ENCODE measurements around the gene EHD2.
"Not testable (repeated sequence)": the region's sequence is repeated elsewhere in the genome, so short reads cannot be mapped to it uniquely, and the experiment has no call there.

DNA sequence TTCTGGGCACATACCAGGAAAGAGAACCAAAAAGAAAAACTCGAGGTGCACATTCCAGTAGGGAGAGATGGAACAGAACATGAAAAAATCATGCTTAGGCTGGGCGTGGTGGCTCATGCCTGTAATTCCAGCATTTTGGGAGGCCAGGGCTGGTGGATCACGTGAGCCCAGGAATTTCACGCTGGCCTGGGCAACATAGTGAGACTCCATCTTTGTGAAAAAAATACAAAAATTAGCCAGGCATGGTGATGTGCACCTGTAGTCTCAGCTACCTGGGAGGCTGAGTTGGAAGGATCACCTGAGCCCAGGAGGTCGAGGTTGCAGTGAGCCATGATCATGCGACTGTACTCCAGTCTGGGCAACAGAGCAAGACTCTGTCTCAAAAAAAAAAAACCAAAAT is 58.1 kb downstream of the EHD2 start:
- not testable (repeated sequence) for TF ChIP-seq HMGA1 (CRISPR knock-in tag; conservative IDR thresholded peaks at IDR 0.05); SMAD1 (CRISPR knock-in tag; IDR thresholded peaks at IDR 0.05; ENCODE audit: borderline replicate concordance, low read depth); JUN (CRISPR knock-in tag; IDR thresholded peaks at IDR 0.05); KDM1A (CRISPR knock-in tag; IDR thresholded peaks at IDR 0.05); IRF1 (CRISPR knock-in tag; IDR thresholded peaks at IDR 0.05; ENCODE audit: low read depth); PITX1 (CRISPR knock-in tag; IDR thresholded peaks at IDR 0.05); SMC3 (IDR thresholded peaks at IDR 0.05; ENCODE audit: low read length); ZSCAN20 (CRISPR knock-in tag; IDR thresholded peaks at IDR 0.05; ENCODE audit: borderline replicate concordance); ZSCAN25 (CRISPR knock-in tag; IDR thresholded peaks at IDR 0.05); KLF15 (CRISPR knock-in tag; IDR thresholded peaks at IDR 0.05; ENCODE audit: borderline replicate concordance); RERE (CRISPR knock-in tag; IDR thresholded peaks at IDR 0.05; ENCODE audit: low read depth)
- TF ChIP-seq, protein P1, sequence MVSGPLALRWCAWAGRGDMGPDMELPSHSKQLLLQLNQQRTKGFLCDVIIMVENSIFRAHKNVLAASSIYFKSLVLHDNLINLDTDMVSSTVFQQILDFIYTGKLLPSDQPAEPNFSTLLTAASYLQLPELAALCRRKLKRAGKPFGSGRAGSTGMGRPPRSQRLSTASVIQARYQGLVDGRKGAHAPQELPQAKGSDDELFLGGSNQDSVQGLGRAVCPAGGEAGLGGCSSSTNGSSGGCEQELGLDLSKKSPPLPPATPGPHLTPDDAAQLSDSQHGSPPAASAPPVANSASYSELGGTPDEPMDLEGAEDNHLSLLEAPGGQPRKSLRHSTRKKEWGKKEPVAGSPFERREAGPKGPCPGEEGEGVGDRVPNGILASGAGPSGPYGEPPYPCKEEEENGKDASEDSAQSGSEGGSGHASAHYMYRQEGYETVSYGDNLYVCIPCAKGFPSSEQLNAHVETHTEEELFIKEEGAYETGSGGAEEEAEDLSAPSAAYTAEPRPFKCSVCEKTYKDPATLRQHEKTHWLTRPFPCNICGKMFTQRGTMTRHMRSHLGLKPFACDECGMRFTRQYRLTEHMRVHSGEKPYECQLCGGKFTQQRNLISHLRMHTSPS (CRISPR knock-in tag; IDR thresholded peaks at IDR 0.05; ENCODE audit: low read depth): not testable (repeated sequence)
- TF ChIP-seq, protein P2, sequence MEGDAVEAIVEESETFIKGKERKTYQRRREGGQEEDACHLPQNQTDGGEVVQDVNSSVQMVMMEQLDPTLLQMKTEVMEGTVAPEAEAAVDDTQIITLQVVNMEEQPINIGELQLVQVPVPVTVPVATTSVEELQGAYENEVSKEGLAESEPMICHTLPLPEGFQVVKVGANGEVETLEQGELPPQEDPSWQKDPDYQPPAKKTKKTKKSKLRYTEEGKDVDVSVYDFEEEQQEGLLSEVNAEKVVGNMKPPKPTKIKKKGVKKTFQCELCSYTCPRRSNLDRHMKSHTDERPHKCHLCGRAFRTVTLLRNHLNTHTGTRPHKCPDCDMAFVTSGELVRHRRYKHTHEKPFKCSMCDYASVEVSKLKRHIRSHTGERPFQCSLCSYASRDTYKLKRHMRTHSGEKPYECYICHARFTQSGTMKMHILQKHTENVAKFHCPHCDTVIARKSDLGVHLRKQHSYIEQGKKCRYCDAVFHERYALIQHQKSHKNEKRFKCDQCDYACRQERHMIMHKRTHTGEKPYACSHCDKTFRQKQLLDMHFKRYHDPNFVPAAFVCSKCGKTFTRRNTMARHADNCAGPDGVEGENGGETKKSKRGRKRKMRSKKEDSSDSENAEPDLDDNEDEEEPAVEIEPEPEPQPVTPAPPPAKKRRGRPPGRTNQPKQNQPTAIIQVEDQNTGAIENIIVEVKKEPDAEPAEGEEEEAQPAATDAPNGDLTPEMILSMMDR (CRISPR knock-in tag; IDR thresholded peaks at IDR 0.05): not testable (repeated sequence)

Measured in HepG2 (cell line).